Parathyroid adenoma (tissue), 2 donors: Measurements from ENCODE around the gene CADM1.

Experiments used
- H2AFZ ChIP-seq: fragments of 300-600 bp; sonication (generic); one replicate; pipeline ENCODE4 v1.7.0; 2017; ENCODE audit warnings: antibody characterized with exemption, mild to moderate bottlenecking
- H3K27ac ChIP-seq: fragments of 300-600 bp; sonication (generic); one replicate; pipeline ENCODE4 v1.7.0; 2017
- H3K27me3 ChIP-seq: fragments of 300-600 bp; sonication (generic); one replicate; pipeline ENCODE4 v1.7.0; 2017; ENCODE audit warnings: low read length; ENCODE audit not compliant: control insufficient read depth, insufficient read depth
- H3K36me3 ChIP-seq: fragments of 300-600 bp; sonication (generic); one replicate; pipeline ENCODE4 v1.7.0; 2017; ENCODE audit warnings: low read length; ENCODE audit not compliant: control insufficient read depth, insufficient read depth
- H3K4me1 ChIP-seq: fragments of 300-600 bp; sonication (generic); one replicate; pipeline ENCODE4 v1.7.0; 2017; ENCODE audit warnings: control low read depth
- H3K4me2 ChIP-seq: fragments of 300-600 bp; sonication (generic); one replicate; pipeline ENCODE4 v1.7.0; 2017; ENCODE audit warnings: low read length
- H3K4me3 ChIP-seq: fragments of 300-600 bp; sonication (generic); one replicate; pipeline ENCODE4 v1.7.0; 2017; ENCODE audit warnings: low read depth, low read length
- H3K79me2 ChIP-seq: fragments of 300-600 bp; sonication (generic); one replicate; pipeline ENCODE4 v1.7.0; 2017; ENCODE audit warnings: control low read depth
- H3K9ac ChIP-seq: fragments of 300-600 bp; sonication (generic); one replicate; pipeline ENCODE4 v1.7.0; 2017; ENCODE audit warnings: mild to moderate bottlenecking
- H3K9me3 ChIP-seq: fragments of 300-600 bp; sonication (generic); one replicate; pipeline ENCODE4 v1.7.0; 2017; ENCODE audit warnings: low read length; ENCODE audit not compliant: control insufficient read depth
- TF ChIP-seq, protein P1 (sequence below): fragments of 300-600 bp; sonication (generic); IDR thresholded peaks from one replicate; pipeline ENCODE4 v1.7.0; 2017; ENCODE audit warnings: antibody characterized with exemption, mild to moderate bottlenecking
- donor health status: primary hyperparathyroidism.

Gene CADM1

GRCh38 chr11:115266066-115266639 is 238.1 kb downstream of the CADM1 start:
- TF ChIP-seq, protein P1, sequence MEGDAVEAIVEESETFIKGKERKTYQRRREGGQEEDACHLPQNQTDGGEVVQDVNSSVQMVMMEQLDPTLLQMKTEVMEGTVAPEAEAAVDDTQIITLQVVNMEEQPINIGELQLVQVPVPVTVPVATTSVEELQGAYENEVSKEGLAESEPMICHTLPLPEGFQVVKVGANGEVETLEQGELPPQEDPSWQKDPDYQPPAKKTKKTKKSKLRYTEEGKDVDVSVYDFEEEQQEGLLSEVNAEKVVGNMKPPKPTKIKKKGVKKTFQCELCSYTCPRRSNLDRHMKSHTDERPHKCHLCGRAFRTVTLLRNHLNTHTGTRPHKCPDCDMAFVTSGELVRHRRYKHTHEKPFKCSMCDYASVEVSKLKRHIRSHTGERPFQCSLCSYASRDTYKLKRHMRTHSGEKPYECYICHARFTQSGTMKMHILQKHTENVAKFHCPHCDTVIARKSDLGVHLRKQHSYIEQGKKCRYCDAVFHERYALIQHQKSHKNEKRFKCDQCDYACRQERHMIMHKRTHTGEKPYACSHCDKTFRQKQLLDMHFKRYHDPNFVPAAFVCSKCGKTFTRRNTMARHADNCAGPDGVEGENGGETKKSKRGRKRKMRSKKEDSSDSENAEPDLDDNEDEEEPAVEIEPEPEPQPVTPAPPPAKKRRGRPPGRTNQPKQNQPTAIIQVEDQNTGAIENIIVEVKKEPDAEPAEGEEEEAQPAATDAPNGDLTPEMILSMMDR: no peak
- no peak overlapping the region for H3K4me2 ChIP-seq
- H2AFZ ChIP-seq: no peak overlapping the region
- H3K9ac ChIP-seq: no peak overlapping the region
- H3K27ac ChIP-seq: no peak overlapping the region
- H3K27me3 ChIP-seq: no peaks in the 10 kb centered on the region
- H3K4me1 ChIP-seq: no peaks in the 10 kb centered on the region
- no peak overlapping the region for H3K4me3 ChIP-seq
- H3K79me2 ChIP-seq: no peaks in the 10 kb centered on the region
- H3K36me3 ChIP-seq: no peaks in the 10 kb centered on the region
- no peaks in the 10 kb centered on the region for H3K9me3 ChIP-seq

DNA sequence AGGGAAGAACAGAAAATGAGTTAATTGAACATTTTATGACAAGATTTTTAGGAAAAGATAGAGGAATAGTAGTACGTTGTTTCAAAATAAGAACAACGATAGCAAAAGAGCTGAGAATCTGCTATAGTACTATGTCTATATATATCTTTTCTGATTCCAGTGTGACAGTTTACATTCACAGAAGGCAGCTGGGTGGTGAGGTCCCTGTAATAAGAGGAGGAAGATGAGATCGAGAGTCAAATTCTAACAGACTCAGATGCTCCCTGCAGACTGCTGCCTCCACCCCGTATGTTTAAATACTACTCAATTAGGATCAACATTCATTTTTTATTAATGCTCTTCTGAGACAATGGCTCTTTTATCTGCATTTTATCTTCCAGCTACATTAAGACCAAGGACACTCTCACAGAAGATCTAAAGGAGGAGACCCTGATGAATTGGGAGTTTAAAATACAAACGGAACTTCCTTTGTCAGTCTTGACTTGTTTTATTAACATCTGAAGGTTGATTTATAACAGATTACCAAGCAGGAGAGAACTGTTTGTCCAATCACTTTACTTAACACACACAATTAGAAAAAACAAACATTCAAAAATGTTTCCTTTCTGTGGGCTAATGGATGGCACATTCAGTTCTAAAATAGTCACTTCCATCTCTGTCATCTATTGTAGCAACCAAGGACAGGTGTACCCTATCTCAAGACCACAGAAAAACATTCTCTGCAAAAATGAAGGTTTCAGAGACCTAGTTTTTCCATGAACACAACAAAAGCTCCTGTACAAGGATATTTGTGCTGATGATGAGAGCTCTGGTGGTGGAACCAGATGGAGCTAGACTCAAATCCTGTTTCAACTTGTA is 240.2 kb downstream of the CADM1 start:
- Histone ChIP-seq H3K9me3 (no peaks in the 10 kb centered on the region), H3K9ac (no peak overlapping the region), H3K27me3 (no peaks in the 10 kb centered on the region), H3K79me2 (no peaks in the 10 kb centered on the region), H3K4me2 (no peak overlapping the region), H3K36me3 (no peaks in the 10 kb centered on the region), H3K4me3 (no peak overlapping the region), H3K27ac (no peak overlapping the region), H2AFZ (no peak overlapping the region), H3K4me1 (no peaks in the 10 kb centered on the region)
- TF ChIP-seq, protein P1: no peak

- no peaks in the 10 kb centered on the region for H3K79me2 ChIP-seq
- TF ChIP-seq, protein P1: no peak
Observed at GRCh38 chr11:115258216-115258615, 246.0 kb downstream of the CADM1 start.

GRCh38 chr11:115257678-115258077 is 246.5 kb downstream of the CADM1 start:
- H3K4me3 ChIP-seq: no peak overlapping the region
- no peaks in the 10 kb centered on the region for H3K4me1 ChIP-seq
- H3K4me2 ChIP-seq: no peak overlapping the region
- no peaks in the 10 kb centered on the region for H3K27me3 ChIP-seq
- H3K9me3 ChIP-seq: no peaks in the 10 kb centered on the region
- H2AFZ ChIP-seq: no peak overlapping the region
- H3K27ac ChIP-seq: no peak overlapping the region
- H3K79me2 ChIP-seq: no peaks in the 10 kb centered on the region
- TF ChIP-seq, protein P1: no peak
- H3K9ac ChIP-seq: no peak overlapping the region
- no peaks in the 10 kb centered on the region for H3K36me3 ChIP-seq

More at GRCh38 chr11:115258216-115258615, 246.0 kb downstream of the CADM1 start:
- H3K9me3 ChIP-seq: no peaks in the 10 kb centered on the region
- H3K4me2 ChIP-seq: no peak overlapping the region
- H3K27me3 ChIP-seq: no peaks in the 10 kb centered on the region
- no peaks in the 10 kb centered on the region for H3K4me1 ChIP-seq
- H2AFZ ChIP-seq: no peak overlapping the region
- no peak overlapping the region for H3K27ac ChIP-seq
- no peak overlapping the region for H3K4me3 ChIP-seq
- no peaks in the 10 kb centered on the region for H3K36me3 ChIP-seq
- H3K9ac ChIP-seq: no peak overlapping the region
